ENCODE measurements around the gene SP5. TPM values are rescaled to one million over a fixed set of nuclear protein-coding genes. Genes with fewer than 3 reads are reported as not detected.
"Not testable (repeated sequence)": the region's sequence is repeated elsewhere in the genome, so short reads cannot be mapped to it uniquely, and the experiment has no call there.

SP5 gene
- total RNA-seq, 6 experiments from 2014 or later, result not detected

GRCh38 chr2:170721678-170722077 lies 6.5 kb downstream of the SP5 start:
- TF ChIP-seq, protein P1, sequence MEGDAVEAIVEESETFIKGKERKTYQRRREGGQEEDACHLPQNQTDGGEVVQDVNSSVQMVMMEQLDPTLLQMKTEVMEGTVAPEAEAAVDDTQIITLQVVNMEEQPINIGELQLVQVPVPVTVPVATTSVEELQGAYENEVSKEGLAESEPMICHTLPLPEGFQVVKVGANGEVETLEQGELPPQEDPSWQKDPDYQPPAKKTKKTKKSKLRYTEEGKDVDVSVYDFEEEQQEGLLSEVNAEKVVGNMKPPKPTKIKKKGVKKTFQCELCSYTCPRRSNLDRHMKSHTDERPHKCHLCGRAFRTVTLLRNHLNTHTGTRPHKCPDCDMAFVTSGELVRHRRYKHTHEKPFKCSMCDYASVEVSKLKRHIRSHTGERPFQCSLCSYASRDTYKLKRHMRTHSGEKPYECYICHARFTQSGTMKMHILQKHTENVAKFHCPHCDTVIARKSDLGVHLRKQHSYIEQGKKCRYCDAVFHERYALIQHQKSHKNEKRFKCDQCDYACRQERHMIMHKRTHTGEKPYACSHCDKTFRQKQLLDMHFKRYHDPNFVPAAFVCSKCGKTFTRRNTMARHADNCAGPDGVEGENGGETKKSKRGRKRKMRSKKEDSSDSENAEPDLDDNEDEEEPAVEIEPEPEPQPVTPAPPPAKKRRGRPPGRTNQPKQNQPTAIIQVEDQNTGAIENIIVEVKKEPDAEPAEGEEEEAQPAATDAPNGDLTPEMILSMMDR (IDR thresholded peaks at IDR 0.05), result no peak
- H3K36me3 Mint-ChIP-seq (ENCODE audit: low read depth), result no peaks in the 10 kb centered on the region
- H3K4me3 Mint-ChIP-seq, result no peak overlapping the region
- DNase-seq, result no peak
- H3K9me3 Mint-ChIP-seq, result no peaks in the 10 kb centered on the region
- no peak overlapping the region for H3K27ac Mint-ChIP-seq
- H3K4me1 Mint-ChIP-seq (ENCODE audit: low read depth), result no peaks in the 10 kb centered on the region
- peaks cover 11% of the 10 kb centered on the region for H3K27me3 Mint-ChIP-seq (ENCODE audit: insufficient read depth)

- DNase-seq, result no peak
- Mint-ChIP-seq H3K27me3 (ENCODE audit: insufficient read depth) (peaks cover 11% of the 10 kb centered on the region), H3K36me3 (ENCODE audit: low read depth) (no peaks in the 10 kb centered on the region), H3K4me3 (no peak overlapping the region), H3K4me1 (ENCODE audit: low read depth) (no peaks in the 10 kb centered on the region), H3K9me3 (no peaks in the 10 kb centered on the region), H3K27ac (no peak overlapping the region)
- TF ChIP-seq, protein P1 (IDR thresholded peaks at IDR 0.05), result no peak
Measured at GRCh38 chr2:170722301-170722700, 7.2 kb downstream of the SP5 start.

DNA sequence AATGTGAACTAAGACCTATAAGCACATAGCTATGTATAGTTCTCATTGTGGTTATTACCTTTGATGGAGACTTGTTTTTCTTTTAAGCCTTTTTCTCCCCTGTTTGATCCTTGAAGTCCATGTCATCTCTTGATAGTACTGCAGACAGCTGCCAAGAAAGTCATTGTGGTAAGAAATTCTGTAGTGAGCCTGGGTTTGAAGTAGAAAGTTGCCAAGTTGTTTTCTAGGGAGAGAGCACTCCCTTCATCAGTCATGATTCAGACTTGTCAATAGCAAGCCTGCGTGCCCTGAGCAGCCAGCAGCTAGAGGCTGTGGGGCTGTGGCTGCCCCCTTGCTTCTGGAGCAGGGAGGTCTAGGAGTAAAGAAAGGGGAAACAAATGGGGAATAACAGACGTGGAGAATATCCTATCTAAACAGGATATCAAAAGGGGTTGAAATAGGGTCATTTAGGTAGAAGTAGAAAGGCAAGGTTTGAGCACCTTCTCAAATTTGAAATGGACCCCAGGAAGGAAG lies 8.4 kb downstream of the SP5 start:
- H3K9me3 Mint-ChIP-seq, result no peaks in the 10 kb centered on the region
- H3K27me3 Mint-ChIP-seq (ENCODE audit: insufficient read depth), result peaks cover 3% of the 10 kb centered on the region; the same call in 1 of the 2 replicates
- H3K27ac Mint-ChIP-seq, result no peak overlapping the region
- H3K36me3 Mint-ChIP-seq (ENCODE audit: low read depth), result no peaks in the 10 kb centered on the region
- no peak for DNase-seq
- TF ChIP-seq, protein P1 (IDR thresholded peaks at IDR 0.05), result no peak
- H3K4me3 Mint-ChIP-seq, result no peak overlapping the region
- H3K4me1 Mint-ChIP-seq (ENCODE audit: low read depth), result no peaks in the 10 kb centered on the region

DNA sequence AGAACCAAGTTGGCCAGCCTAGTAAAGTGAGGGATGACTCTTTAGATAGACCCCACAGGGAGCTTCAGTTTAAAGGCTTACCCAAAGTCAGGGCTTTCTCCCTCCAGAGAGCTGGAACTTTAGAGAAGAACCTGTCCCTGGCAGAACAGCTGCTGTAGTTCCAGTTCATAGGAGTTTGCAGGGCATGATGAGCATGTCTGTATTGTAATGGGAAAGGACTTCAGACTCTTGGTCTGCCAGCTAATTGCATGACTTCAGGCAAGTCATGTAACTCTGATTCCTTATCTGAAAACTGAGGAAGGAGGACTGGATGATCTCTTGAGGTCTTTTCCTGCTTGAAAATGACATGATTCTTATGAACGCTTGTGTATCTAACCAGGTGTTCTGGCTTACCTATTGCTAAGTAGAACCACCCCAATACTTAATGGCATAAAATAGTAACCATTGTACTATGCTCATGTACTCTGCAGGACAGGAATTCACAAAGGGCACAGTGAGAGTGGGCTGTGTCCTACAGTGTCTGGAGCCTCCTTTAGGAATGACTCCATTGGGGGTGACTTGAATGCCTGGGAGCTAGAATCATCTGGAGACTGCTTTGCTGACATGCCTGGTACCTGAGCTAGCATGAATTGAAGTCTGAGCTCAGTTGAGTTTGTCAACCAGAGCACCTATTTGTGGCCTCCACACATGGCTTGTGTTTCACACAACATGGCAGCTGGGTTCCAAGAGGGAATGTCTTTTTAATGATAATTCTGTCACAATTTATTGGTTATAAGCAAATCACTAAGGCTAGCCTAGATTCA lies 18.9 kb downstream of the SP5 start:
- TF ChIP-seq, protein P1 (IDR thresholded peaks at IDR 0.05), result no peak
- H3K4me3 Mint-ChIP-seq, result no peak overlapping the region
- H3K27ac Mint-ChIP-seq, result no peak overlapping the region
- peaks cover 6% of the 10 kb centered on the region for H3K4me1 Mint-ChIP-seq (ENCODE audit: low read depth)
- H3K9me3 Mint-ChIP-seq, result peaks cover 4% of the 10 kb centered on the region; the same call in 1 of the 2 replicates
- DNase-seq, result no peak
- H3K27me3 Mint-ChIP-seq (ENCODE audit: insufficient read depth), result no peaks in the 10 kb centered on the region
- H3K36me3 Mint-ChIP-seq (ENCODE audit: low read depth), result no peaks in the 10 kb centered on the region

- H3K27me3 Mint-ChIP-seq (ENCODE audit: insufficient read depth); H3K27ac Mint-ChIP-seq; H3K4me3 Mint-ChIP-seq; DNase-seq; H3K36me3 Mint-ChIP-seq (ENCODE audit: low read depth); H3K9me3 Mint-ChIP-seq: not testable (repeated sequence)
- H3K4me1 Mint-ChIP-seq (ENCODE audit: low read depth), result peaks cover 12% of the 10 kb centered on the region
Measured at GRCh38 chr2:170734601-170735000, 19.5 kb downstream of the SP5 start.

DNA sequence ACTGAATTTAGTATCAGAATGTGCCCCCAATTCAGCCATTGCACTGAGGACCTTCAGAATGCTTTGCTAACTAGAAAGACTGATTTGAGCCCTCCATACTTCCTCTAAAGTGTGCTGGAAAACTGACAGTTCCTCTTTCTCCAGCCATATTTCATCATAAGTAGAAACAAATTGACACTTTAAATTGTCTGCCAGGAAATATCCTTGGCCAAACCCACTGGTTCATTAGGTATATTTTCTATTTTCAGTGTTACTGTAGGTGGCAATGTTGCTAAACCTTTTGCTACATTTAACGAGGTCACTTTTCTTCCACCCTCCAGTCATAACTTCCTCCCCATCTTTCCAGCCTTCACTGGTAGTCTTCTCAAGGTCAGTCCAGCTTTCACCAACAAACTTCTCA lies 21.5 kb downstream of the SP5 start:
- peaks cover 14% of the 10 kb centered on the region for H3K4me1 Mint-ChIP-seq (ENCODE audit: low read depth)
- peaks cover 4% of the 10 kb centered on the region; the same call in 1 of the 2 replicates for H3K9me3 Mint-ChIP-seq
- H3K4me3 Mint-ChIP-seq, result no peak overlapping the region
- no peaks in the 10 kb centered on the region for H3K36me3 Mint-ChIP-seq (ENCODE audit: low read depth)
- no peak overlapping the region for H3K27ac Mint-ChIP-seq
- TF ChIP-seq, protein P1 (IDR thresholded peaks at IDR 0.05), result no peak
- no peak for DNase-seq
- no peaks in the 10 kb centered on the region for H3K27me3 Mint-ChIP-seq (ENCODE audit: insufficient read depth)
